Measurements from ENCODE around the gene DENND5A. TPM values are rescaled to one million over a fixed set of nuclear protein-coding genes. Genes with fewer than 3 reads are reported as not detected.

DENND5A gene
- total and polyA plus RNA-seq, 9 of the 15 experiments (the other 6 are each of a cell fraction or from before 2014, with no cell fraction given) = 11.7 to 130 (median 46.3) TPM

DNA sequence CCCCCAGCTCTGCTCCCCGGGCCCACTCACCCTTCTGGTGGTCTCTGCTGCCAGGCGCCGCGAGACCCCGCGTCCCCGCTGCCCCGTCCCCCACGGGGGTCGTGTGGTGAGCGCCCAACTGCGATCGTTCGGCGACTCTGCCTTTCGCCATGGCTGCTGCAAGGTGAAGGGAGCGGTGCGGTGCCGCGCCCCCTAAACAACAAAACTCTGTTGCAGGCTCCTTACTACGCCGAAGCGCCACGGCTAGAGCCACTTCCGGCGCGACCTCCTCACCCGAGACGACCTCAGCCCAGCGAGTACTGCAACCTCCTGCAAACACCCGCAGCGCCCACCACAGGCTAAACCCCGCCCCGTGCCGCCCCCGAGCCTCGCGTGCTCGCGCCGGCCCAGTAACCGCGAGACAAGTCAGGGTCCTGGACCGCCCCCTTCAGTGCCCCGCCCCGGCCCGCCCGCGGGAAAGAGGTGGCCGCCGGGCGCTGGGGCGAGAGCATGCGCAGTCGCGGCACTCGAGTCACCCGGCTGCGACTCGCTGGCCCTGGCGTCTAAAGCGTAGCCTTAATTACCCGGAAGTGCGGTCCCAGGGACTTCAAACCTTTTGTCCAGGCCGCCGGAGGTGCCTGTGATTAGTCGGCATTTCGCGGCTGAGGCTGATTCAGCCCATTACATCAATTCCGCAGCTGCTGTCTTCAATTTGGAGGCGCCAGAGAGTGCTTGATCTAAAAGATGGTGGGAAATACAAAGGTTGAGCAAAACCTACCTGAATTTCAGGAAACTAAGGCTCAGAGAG, 49.3 kb upstream of the DENND5A start, which contains the start of gene TMEM41B (continued):
- TF ChIP-seq, protein P1, sequence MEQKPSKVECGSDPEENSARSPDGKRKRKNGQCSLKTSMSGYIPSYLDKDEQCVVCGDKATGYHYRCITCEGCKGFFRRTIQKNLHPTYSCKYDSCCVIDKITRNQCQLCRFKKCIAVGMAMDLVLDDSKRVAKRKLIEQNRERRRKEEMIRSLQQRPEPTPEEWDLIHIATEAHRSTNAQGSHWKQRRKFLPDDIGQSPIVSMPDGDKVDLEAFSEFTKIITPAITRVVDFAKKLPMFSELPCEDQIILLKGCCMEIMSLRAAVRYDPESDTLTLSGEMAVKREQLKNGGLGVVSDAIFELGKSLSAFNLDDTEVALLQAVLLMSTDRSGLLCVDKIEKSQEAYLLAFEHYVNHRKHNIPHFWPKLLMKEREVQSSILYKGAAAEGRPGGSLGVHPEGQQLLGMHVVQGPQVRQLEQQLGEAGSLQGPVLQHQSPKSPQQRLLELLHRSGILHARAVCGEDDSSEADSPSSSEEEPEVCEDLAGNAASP (IDR thresholded peaks at IDR 0.05) = peak; percentile 94
- TF ChIP-seq, protein P2, sequence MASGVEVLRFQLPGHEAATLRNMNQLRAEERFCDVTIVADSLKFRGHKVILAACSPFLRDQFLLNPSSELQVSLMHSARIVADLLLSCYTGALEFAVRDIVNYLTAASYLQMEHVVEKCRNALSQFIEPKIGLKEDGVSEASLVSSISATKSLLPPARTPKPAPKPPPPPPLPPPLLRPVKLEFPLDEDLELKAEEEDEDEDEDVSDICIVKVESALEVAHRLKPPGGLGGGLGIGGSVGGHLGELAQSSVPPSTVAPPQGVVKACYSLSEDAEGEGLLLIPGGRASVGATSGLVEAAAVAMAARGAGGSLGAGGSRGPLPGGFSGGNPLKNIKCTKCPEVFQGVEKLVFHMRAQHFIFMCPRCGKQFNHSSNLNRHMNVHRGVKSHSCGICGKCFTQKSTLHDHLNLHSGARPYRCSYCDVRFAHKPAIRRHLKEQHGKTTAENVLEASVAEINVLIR (CRISPR knock-in tag; IDR thresholded peaks at IDR 0.05) = peak; percentile 72
- peak; percentile 34; the same call in 1 of the 2 replicates for TF ChIP-seq RB1 (IDR thresholded peaks at IDR 0.05; ENCODE audit: low read depth)
- TF ChIP-seq MAFF (IDR thresholded peaks at IDR 0.05; ENCODE audit: low read length) = peak; percentile 10; the same call in 1 of the 2 replicates
- TF ChIP-seq, protein P3, sequence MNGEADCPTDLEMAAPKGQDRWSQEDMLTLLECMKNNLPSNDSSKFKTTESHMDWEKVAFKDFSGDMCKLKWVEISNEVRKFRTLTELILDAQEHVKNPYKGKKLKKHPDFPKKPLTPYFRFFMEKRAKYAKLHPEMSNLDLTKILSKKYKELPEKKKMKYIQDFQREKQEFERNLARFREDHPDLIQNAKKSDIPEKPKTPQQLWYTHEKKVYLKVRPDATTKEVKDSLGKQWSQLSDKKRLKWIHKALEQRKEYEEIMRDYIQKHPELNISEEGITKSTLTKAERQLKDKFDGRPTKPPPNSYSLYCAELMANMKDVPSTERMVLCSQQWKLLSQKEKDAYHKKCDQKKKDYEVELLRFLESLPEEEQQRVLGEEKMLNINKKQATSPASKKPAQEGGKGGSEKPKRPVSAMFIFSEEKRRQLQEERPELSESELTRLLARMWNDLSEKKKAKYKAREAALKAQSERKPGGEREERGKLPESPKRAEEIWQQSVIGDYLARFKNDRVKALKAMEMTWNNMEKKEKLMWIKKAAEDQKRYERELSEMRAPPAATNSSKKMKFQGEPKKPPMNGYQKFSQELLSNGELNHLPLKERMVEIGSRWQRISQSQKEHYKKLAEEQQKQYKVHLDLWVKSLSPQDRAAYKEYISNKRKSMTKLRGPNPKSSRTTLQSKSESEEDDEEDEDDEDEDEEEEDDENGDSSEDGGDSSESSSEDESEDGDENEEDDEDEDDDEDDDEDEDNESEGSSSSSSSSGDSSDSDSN (IDR thresholded peaks at IDR 0.05; ENCODE audit: borderline replicate concordance in 1 of 2, low read depth in 2 of 2, low read length in 2 of 2) = 0 out of 4 replicates have a peak, but pooled peaks of 1 of the 2 experiments have one; percentile 19
- TF ChIP-seq ESRRA (IDR thresholded peaks at IDR 0.05; ENCODE audit: borderline replicate concordance, low read depth) = peak; percentile 74; the same call in 1 of the 2 replicates
- TF ChIP-seq RBM15 (IDR thresholded peaks at IDR 0.05; ENCODE audit: insufficient read depth, low read length) = no peak
- TF ChIP-seq, protein P4, sequence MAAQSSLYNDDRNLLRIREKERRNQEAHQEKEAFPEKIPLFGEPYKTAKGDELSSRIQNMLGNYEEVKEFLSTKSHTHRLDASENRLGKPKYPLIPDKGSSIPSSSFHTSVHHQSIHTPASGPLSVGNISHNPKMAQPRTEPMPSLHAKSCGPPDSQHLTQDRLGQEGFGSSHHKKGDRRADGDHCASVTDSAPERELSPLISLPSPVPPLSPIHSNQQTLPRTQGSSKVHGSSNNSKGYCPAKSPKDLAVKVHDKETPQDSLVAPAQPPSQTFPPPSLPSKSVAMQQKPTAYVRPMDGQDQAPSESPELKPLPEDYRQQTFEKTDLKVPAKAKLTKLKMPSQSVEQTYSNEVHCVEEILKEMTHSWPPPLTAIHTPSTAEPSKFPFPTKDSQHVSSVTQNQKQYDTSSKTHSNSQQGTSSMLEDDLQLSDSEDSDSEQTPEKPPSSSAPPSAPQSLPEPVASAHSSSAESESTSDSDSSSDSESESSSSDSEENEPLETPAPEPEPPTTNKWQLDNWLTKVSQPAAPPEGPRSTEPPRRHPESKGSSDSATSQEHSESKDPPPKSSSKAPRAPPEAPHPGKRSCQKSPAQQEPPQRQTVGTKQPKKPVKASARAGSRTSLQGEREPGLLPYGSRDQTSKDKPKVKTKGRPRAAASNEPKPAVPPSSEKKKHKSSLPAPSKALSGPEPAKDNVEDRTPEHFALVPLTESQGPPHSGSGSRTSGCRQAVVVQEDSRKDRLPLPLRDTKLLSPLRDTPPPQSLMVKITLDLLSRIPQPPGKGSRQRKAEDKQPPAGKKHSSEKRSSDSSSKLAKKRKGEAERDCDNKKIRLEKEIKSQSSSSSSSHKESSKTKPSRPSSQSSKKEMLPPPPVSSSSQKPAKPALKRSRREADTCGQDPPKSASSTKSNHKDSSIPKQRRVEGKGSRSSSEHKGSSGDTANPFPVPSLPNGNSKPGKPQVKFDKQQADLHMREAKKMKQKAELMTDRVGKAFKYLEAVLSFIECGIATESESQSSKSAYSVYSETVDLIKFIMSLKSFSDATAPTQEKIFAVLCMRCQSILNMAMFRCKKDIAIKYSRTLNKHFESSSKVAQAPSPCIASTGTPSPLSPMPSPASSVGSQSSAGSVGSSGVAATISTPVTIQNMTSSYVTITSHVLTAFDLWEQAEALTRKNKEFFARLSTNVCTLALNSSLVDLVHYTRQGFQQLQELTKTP (IDR thresholded peaks at IDR 0.05; ENCODE audit: low read depth in 1 of 2, partially characterized antibody in 2 of 2) = peak in 1 of 2 experiments; percentile 53
- TF ChIP-seq SREBF1 (IDR thresholded peaks at IDR 0.05; ENCODE audit: borderline replicate concordance, low read depth, low read length) = peak; percentile 47; the same call in 1 of the 2 replicates
- no peak for TF ChIP-seq TAL1 (IDR thresholded peaks at IDR 0.05)
- no peak for TF ChIP-seq NR2C1 (IDR thresholded peaks at IDR 0.05)
- 0 out of 2 replicates have a peak, but pooled peaks have one; percentile 5 for TF ChIP-seq NR2C1 (tag; IDR thresholded peaks at IDR 0.05)
- TF ChIP-seq ZKSCAN8 (CRISPR knock-in tag; IDR thresholded peaks at IDR 0.05) = no peak
- TF ChIP-seq HDAC1 (IDR thresholded peaks at IDR 0.05) = peak in 1 of 2 experiments; percentile 82; a peak in 2 of 4 replicates
- peak; percentile 97 for TF ChIP-seq POLR2G (IDR thresholded peaks at IDR 0.05; ENCODE audit: low read depth, low read length)
